H9 (cell line): ENCODE results near the gene BBOX1. TPM values are rescaled to one million over a fixed set of nuclear protein-coding genes. Genes with fewer than 3 reads are reported as not detected.

Source experiments
- DNase-seq: peaks from one replicate; pipeline ENCODE4 v3.0.0-alpha.2; 2017
- H2AFZ ChIP-seq: one replicate; pipeline ENCODE4 v1.6.1; 2013; ENCODE audit warnings: mild to moderate bottlenecking, low read length, control low read depth, moderate library complexity
- H2AK5ac ChIP-seq: 2 replicates; pipeline ENCODE4 v1.6.1; 2013; ENCODE audit warnings: low read length, control low read depth, mixed read lengths; ENCODE audit not compliant: insufficient read length
- H2BK120ac ChIP-seq: one replicate; pipeline ENCODE4 v1.6.1; 2013; ENCODE audit warnings: low read depth, mild to moderate bottlenecking, low read length, control low read depth, inconsistent platforms; ENCODE audit not compliant: poor library complexity, severe bottlenecking
- H2BK12ac ChIP-seq: 2 replicates; pipeline ENCODE4 v1.6.1; 2013; ENCODE audit warnings: low read length, control low read depth, mixed read lengths, low read depth; ENCODE audit not compliant: insufficient read length
- H2BK15ac ChIP-seq: 2 replicates; pipeline ENCODE4 v1.6.1; 2013; ENCODE audit warnings: low read depth, low read length, control low read depth
- H2BK20ac ChIP-seq: one replicate; pipeline ENCODE4 v1.6.1; 2013; ENCODE audit warnings: low read depth, mild to moderate bottlenecking, low read length, control low read depth, inconsistent platforms; ENCODE audit not compliant: poor library complexity, severe bottlenecking
- H2BK5ac ChIP-seq: 2 replicates; pipeline ENCODE4 v1.6.1; 2013; ENCODE audit warnings: low read length, control low read depth, mixed read lengths; ENCODE audit not compliant: insufficient read length
- H3K14ac ChIP-seq: 2 replicates; pipeline ENCODE4 v1.6.1; 2013; ENCODE audit warnings: low read length, control low read depth; ENCODE audit not compliant: insufficient read depth
- H3K18ac ChIP-seq: 2 replicates; pipeline ENCODE4 v1.6.1; 2013; ENCODE audit warnings: low read depth, mild to moderate bottlenecking, mixed read lengths, low read length, control low read depth; ENCODE audit not compliant: insufficient read length
- H3K23ac ChIP-seq: 2 replicates; pipeline ENCODE4 v1.6.1; 2013; ENCODE audit warnings: low read length, control low read depth, mixed read lengths, low read depth; ENCODE audit not compliant: insufficient read length
- H3K23me2 ChIP-seq: 2 replicates; pipeline ENCODE4 v1.6.1; 2013; ENCODE audit warnings: low read depth, mild to moderate bottlenecking, mixed read lengths, low read length, control low read depth; ENCODE audit not compliant: insufficient read length, poor library complexity, severe bottlenecking
- H3K27ac ChIP-seq: 2 replicates; pipeline ENCODE4 v1.5.1; 2013; ENCODE audit warnings: low read length, control low read depth, mixed read lengths, low read depth; ENCODE audit not compliant: insufficient read length
- H3K27me3 ChIP-seq: 2 replicates; pipeline ENCODE4 v1.6.1; 2013; ENCODE audit warnings: low read length, control low read depth, inconsistent platforms; ENCODE audit not compliant: insufficient read depth
- H3K4ac ChIP-seq: 2 replicates; pipeline ENCODE4 v1.6.1; 2013; ENCODE audit warnings: low read depth, mild to moderate bottlenecking, control low read depth, inconsistent platforms, low read length, moderate library complexity
- H3K4me1 ChIP-seq: 2 replicates; pipeline ENCODE4 v1.6.1; 2013; ENCODE audit warnings: low read length, control low read depth, inconsistent platforms; ENCODE audit not compliant: insufficient read depth
- H3K4me2 ChIP-seq: 2 replicates; pipeline ENCODE4 v1.6.1; 2013; ENCODE audit warnings: low read length, control low read depth, mixed read lengths; ENCODE audit not compliant: insufficient read length, insufficient read depth
- H3K56ac ChIP-seq: 2 replicates; pipeline ENCODE4 v1.6.1; 2013; ENCODE audit warnings: low read depth, mild to moderate bottlenecking, mixed read lengths, low read length, control low read depth; ENCODE audit not compliant: insufficient read length
- H3K79me1 ChIP-seq: 2 replicates; pipeline ENCODE4 v1.6.1; 2013; ENCODE audit warnings: low read depth, mild to moderate bottlenecking, moderate library complexity, low read length, control low read depth, inconsistent platforms; ENCODE audit not compliant: insufficient read depth, poor library complexity, severe bottlenecking
- H3K79me2 ChIP-seq: 2 replicates; pipeline ENCODE4 v1.6.1; 2013; ENCODE audit warnings: low read length, control low read depth, inconsistent platforms; ENCODE audit not compliant: insufficient read depth
- H3K9ac ChIP-seq: 2 replicates; pipeline ENCODE4 v1.6.1; 2013; ENCODE audit warnings: low read length, control low read depth, mixed read lengths; ENCODE audit not compliant: insufficient read length; ENCODE audit errors: extremely low read depth
- H3K9me3 ChIP-seq: one replicate; pipeline ENCODE4 v1.6.1; 2013; ENCODE audit warnings: low read depth, low read length, inconsistent platforms; ENCODE audit not compliant: control insufficient read depth
- H3T11ph ChIP-seq: one replicate; pipeline ENCODE4 v1.6.1; 2013; ENCODE audit warnings: mild to moderate bottlenecking, low read length, control low read depth, inconsistent platforms
- H4K20me1 ChIP-seq: one replicate; pipeline ENCODE4 v1.6.1; 2013; ENCODE audit not compliant: control insufficient read depth, insufficient read length, insufficient read depth
- H4K5ac ChIP-seq: 2 replicates; pipeline ENCODE4 v1.6.1; 2013; ENCODE audit warnings: low read depth, mild to moderate bottlenecking, mixed read lengths, low read length, control low read depth; ENCODE audit not compliant: insufficient read length
- H4K8ac ChIP-seq: replicated peaks from 2 replicates; pipeline ENCODE4 v1.6.1; 2013; ENCODE audit warnings: low read length, control low read depth, mixed read lengths, low read depth; ENCODE audit not compliant: insufficient read length
- H4K91ac ChIP-seq: 2 replicates; pipeline ENCODE4 v1.6.1; 2013; ENCODE audit warnings: low read depth, mild to moderate bottlenecking, moderate library complexity, mixed read lengths, low read length, control low read depth; ENCODE audit not compliant: insufficient read length
- H3K27ac Mint-ChIP-seq, 3 experiments: 2 replicates in 2 of 3; 3 replicates in 1 of 3; pipeline ENCODE4 v1.8.0; 2020 to 2021; ENCODE audit warnings: mixed read lengths in 3 of 3, mild to moderate bottlenecking in 1 of 3, moderate library complexity in 1 of 3
- H3K27me3 Mint-ChIP-seq: 2 replicates; pipeline ENCODE4 v1.8.0; 2021; ENCODE audit warnings: low read depth, mild to moderate bottlenecking, moderate library complexity, mixed read lengths
- H3K36me3 Mint-ChIP-seq, 3 experiments: 2 replicates in 2 of 3; 3 replicates in 1 of 3; pipeline ENCODE4 v1.8.0; 2020 to 2021; ENCODE audit warnings: low read depth in 3 of 3, mixed read lengths in 3 of 3; ENCODE audit not compliant: insufficient read depth in 1 of 3
- H3K4me1 Mint-ChIP-seq, 2 experiments: 2 replicates each; pipeline ENCODE4 v1.8.0; 2020; ENCODE audit warnings: mixed read lengths in 2 of 2
- H3K4me3 Mint-ChIP-seq, 2 experiments: 2 replicates in 1 of 2; 3 replicates in 1 of 2; pipeline ENCODE4 v1.8.0; 2020 to 2021; ENCODE audit warnings: mild to moderate bottlenecking in 2 of 2, mixed read lengths in 2 of 2, moderate library complexity in 1 of 2
- H3K9me3 Mint-ChIP-seq, 2 experiments: 2 replicates in 1 of 2; 3 replicates in 1 of 2; pipeline ENCODE4 v1.8.0; 2020; ENCODE audit warnings: mild to moderate bottlenecking in 2 of 2, mixed read lengths in 2 of 2, moderate library complexity in 1 of 2
- WGBS: extraction: QIAGEN DNeasy Blood & Tissue Kit; methylation state at CpG from one replicate; pipeline ENCODE4 v1.1.7; 2013; ENCODE audit warnings: missing lambda C conversion rate, low lambda C conversion rate, mixed read lengths; ENCODE audit not compliant: insufficient read length; ENCODE audit errors: extremely low coverage; 5-methylcytosine and 5-hydroxymethylcytosine counted together
- total RNA-seq: library from RNA; stranded (reverse); gene quantifications from 2 replicates; pipeline ENCODE4 v1.2.1, GENCODE V29; 2021
- TF ChIP-seq, protein P1 (sequence below): fragments of 200-600 bp; sonication (generic); conservative IDR thresholded peaks from 3 replicates; pipeline ENCODE4 v1.8.0; 2021; ENCODE audit warnings: antibody characterized with exemption, mild to moderate bottlenecking

The BBOX1 gene
- total RNA-seq, 1 experiment from 2014 or later, result not detected

DNA sequence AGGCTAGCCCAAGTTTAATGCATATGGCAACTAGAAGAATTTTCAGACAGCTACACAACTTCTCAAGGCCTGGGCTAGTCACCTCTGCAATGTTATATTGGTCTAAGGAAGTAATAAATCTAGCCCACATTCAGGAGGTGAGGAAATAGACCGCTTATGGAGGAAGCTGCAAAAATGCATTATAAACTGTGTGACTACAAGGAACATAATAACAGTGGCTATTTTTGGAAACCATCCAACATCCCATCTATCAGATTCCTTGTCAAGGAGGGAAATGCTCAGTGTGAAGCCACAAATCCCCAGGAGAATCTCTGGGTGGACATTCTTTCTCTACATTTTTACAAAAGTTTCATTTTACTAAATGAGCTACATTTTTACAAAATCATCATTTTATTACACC, 76.1 kb downstream of the BBOX1 start:
- Histone ChIP-seq H3K23me2 (no peaks in the 10 kb centered on the region), H3K79me2 (no peaks in the 10 kb centered on the region), H3K27ac (no peak overlapping the region), H2AFZ (no peak overlapping the region), H4K5ac (no peak overlapping the region), H3K18ac (no peak overlapping the region), H3K56ac (no peak overlapping the region), H3K14ac (no peak overlapping the region), H2BK120ac (no peak overlapping the region), H2AK5ac (no peak overlapping the region), H4K20me1 (no peaks in the 10 kb centered on the region), H3K9ac (no peak overlapping the region), H3K4me2 (no peak overlapping the region), H2BK15ac (no peak overlapping the region), H4K8ac (no peak overlapping the region), H3T11ph (no peak overlapping the region), H3K4ac (no peak overlapping the region), H2BK5ac (no peak overlapping the region), H3K79me1 (no peaks in the 10 kb centered on the region), H3K27me3 (no peaks in the 10 kb centered on the region), H3K9me3 (no peaks in the 10 kb centered on the region), H2BK12ac (no peak overlapping the region), H3K23ac (no peak overlapping the region), H4K91ac (no peak overlapping the region), H2BK20ac (no peak overlapping the region), H3K4me1 (no peaks in the 10 kb centered on the region; the same call in 1 of the 2 replicates)
- H3K27ac Mint-ChIP-seq, result no peak overlapping the region
- H3K27me3 Mint-ChIP-seq, result no peaks in the 10 kb centered on the region
- no CpG with 5 or more reads among the region's 1 CpG for WGBS
- no peaks in the 10 kb centered on the region for H3K36me3 Mint-ChIP-seq
- TF ChIP-seq, protein P1, sequence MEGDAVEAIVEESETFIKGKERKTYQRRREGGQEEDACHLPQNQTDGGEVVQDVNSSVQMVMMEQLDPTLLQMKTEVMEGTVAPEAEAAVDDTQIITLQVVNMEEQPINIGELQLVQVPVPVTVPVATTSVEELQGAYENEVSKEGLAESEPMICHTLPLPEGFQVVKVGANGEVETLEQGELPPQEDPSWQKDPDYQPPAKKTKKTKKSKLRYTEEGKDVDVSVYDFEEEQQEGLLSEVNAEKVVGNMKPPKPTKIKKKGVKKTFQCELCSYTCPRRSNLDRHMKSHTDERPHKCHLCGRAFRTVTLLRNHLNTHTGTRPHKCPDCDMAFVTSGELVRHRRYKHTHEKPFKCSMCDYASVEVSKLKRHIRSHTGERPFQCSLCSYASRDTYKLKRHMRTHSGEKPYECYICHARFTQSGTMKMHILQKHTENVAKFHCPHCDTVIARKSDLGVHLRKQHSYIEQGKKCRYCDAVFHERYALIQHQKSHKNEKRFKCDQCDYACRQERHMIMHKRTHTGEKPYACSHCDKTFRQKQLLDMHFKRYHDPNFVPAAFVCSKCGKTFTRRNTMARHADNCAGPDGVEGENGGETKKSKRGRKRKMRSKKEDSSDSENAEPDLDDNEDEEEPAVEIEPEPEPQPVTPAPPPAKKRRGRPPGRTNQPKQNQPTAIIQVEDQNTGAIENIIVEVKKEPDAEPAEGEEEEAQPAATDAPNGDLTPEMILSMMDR, result no peak
- H3K4me3 Mint-ChIP-seq, result no peak overlapping the region
- H3K9me3 Mint-ChIP-seq, result no peaks in the 10 kb centered on the region
- peaks cover 5% of the 10 kb centered on the region in 2 experiments for H3K4me1 Mint-ChIP-seq
- DNase-seq, result no peak
